ENCODE measurements around the gene TTLL11. TPM values are rescaled to one million over a fixed set of nuclear protein-coding genes. Genes with fewer than 3 reads are reported as not detected.

The TTLL11 gene
- total and polyA plus RNA-seq, 2 experiments from 2014 or later, result 0.57 to 1.4 TPM

DNA sequence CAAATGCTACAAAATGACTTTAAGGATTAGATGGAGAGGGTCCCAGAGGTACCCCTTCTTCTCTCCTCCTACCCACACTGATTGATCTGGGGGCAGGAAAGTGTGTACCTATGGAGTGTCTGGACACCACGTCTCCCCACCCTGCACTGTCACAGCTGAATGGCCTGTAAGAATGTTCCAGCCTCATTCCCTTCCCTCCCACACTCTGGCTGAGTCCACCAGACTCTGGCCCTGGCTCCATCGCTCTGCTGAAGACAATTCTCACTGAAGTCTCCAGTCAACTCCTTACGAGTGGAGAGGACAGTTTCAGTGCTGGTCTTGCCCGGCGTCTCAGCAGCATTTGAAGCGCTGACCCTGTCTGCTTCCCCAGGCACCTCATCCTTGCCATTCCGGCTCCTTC lies 105.8 kb downstream of the TTLL11 start (continued):
- TF ChIP-seq, protein P1, sequence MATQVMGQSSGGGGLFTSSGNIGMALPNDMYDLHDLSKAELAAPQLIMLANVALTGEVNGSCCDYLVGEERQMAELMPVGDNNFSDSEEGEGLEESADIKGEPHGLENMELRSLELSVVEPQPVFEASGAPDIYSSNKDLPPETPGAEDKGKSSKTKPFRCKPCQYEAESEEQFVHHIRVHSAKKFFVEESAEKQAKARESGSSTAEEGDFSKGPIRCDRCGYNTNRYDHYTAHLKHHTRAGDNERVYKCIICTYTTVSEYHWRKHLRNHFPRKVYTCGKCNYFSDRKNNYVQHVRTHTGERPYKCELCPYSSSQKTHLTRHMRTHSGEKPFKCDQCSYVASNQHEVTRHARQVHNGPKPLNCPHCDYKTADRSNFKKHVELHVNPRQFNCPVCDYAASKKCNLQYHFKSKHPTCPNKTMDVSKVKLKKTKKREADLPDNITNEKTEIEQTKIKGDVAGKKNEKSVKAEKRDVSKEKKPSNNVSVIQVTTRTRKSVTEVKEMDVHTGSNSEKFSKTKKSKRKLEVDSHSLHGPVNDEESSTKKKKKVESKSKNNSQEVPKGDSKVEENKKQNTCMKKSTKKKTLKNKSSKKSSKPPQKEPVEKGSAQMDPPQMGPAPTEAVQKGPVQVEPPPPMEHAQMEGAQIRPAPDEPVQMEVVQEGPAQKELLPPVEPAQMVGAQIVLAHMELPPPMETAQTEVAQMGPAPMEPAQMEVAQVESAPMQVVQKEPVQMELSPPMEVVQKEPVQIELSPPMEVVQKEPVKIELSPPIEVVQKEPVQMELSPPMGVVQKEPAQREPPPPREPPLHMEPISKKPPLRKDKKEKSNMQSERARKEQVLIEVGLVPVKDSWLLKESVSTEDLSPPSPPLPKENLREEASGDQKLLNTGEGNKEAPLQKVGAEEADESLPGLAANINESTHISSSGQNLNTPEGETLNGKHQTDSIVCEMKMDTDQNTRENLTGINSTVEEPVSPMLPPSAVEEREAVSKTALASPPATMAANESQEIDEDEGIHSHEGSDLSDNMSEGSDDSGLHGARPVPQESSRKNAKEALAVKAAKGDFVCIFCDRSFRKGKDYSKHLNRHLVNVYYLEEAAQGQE (IDR thresholded peaks at IDR 0.05; ENCODE audit: unreplicated experiment), result no peak
- TF ChIP-seq POLR2AphosphoS5 (IDR thresholded peaks at IDR 0.05; ENCODE audit: low read depth) (no peak), ZNF331 (CRISPR knock-in tag; IDR thresholded peaks at IDR 0.05; ENCODE audit: low read depth) (no peak), EZH2phosphoT487 (IDR thresholded peaks at IDR 0.05; ENCODE audit: unreplicated experiment) (no peak), STAT1 (IDR thresholded peaks at IDR 0.05; ENCODE audit: unreplicated experiment) (no peak)

DNA sequence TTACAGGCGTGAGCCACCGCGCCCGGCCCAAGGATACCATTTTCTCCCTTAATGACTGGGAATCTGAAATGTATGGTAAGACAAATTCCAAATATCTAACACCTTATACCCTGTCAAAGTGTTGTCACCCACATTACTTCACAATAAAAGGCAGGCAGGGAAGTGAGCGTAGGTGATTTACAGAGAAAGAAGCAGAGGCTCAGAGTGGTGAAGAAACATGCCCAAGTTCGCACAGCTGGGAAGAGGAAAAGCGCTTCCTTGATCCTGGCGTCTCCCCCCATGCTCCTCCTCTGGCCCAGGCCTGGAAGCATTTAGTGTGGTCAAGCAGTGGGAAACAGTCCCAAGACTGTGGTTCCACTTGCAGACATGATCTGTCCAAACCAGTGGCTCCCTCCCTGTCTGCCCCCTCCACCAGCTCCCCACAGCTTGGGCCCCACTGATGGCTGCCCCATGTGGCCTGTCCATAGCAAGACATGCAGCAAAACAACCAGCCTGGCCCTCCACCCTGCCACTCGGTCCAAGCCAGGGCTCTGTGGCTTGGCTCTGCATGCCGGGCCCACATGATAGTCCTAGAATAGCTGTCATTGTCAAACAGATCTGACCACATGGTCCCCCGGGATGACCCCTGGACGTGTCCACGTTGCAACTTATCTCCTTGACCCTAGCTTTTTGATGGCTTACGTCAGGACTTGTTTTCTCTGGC lies 107.2 kb downstream of the TTLL11 start:
- DNase-seq (ENCODE audit: low spot score) (peak; percentile 31), ATAC-seq (peak; percentile 74)
- H3K27ac Mint-ChIP-seq, result no peak overlapping the region

More for the DNA sequence above, 107.2 kb downstream of the TTLL11 start:
- H3K9me3 Mint-ChIP-seq, result peaks cover 8% of the 10 kb centered on the region; the same call in 2 of the 3 replicates
- H3K27me3 Mint-ChIP-seq (ENCODE audit: insufficient read depth, low read depth, poor library complexity), result peaks cover 6% of the 10 kb centered on the region
- no peaks in the 10 kb centered on the region for H3K79me2 ChIP-seq (replicated peaks; ENCODE audit: insufficient read depth)
- H3K4me3 Mint-ChIP-seq, result no peak overlapping the region
- no peaks in the 10 kb centered on the region for H3K4me1 ChIP-seq (ENCODE audit: insufficient read depth)
- H3K36me3 Mint-ChIP-seq (ENCODE audit: low read depth), result no peaks in the 10 kb centered on the region
- TF ChIP-seq, protein P2, sequence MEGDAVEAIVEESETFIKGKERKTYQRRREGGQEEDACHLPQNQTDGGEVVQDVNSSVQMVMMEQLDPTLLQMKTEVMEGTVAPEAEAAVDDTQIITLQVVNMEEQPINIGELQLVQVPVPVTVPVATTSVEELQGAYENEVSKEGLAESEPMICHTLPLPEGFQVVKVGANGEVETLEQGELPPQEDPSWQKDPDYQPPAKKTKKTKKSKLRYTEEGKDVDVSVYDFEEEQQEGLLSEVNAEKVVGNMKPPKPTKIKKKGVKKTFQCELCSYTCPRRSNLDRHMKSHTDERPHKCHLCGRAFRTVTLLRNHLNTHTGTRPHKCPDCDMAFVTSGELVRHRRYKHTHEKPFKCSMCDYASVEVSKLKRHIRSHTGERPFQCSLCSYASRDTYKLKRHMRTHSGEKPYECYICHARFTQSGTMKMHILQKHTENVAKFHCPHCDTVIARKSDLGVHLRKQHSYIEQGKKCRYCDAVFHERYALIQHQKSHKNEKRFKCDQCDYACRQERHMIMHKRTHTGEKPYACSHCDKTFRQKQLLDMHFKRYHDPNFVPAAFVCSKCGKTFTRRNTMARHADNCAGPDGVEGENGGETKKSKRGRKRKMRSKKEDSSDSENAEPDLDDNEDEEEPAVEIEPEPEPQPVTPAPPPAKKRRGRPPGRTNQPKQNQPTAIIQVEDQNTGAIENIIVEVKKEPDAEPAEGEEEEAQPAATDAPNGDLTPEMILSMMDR (conservative IDR thresholded peaks at IDR 0.05; ENCODE audit: low read depth in 2 of 2), result peak; percentile 18 to 27; a peak in 2 of 4 replicates
- TF ChIP-seq NANOG (IDR thresholded peaks at IDR 0.05; ENCODE audit: borderline replicate concordance), result no peak
- H4K20me1 ChIP-seq (replicated peaks; ENCODE audit: insufficient read depth), result 0 out of 2 replicates have a peak, but pooled peaks cover 3% of the 10 kb centered on the region
- H3K4me2 ChIP-seq, result no peak overlapping the region
- no peaks in the 10 kb centered on the region for H3K9me2 ChIP-seq (ENCODE audit: insufficient read depth)
- H3K4me1 Mint-ChIP-seq, result no peaks in the 10 kb centered on the region
- H3K36me3 ChIP-seq (ENCODE audit: insufficient read depth), result no peaks in the 10 kb centered on the region
- H3K27ac ChIP-seq (ENCODE audit: low read depth), result no peak overlapping the region
- no peak overlapping the region for H3K4me3 ChIP-seq
- H3F3A ChIP-seq (replicated peaks; ENCODE audit: low read depth), result no peaks in the 10 kb centered on the region
- no peaks in the 10 kb centered on the region for H3K27me3 ChIP-seq (ENCODE audit: insufficient read depth)
- no peak overlapping the region for H2AFZ ChIP-seq
